GM19193 (cell line): ENCODE measurements around the gene NCOA3.

ENCODE experiments used
- POLR2A ChIP-seq: IDR thresholded peaks from 4 replicates; pipeline ENCODE4 v1.6.1; 2011; ENCODE audit not compliant: insufficient read depth, insufficient read length; ENCODE audit errors: extremely low read depth

NCOA3 gene

DNA sequence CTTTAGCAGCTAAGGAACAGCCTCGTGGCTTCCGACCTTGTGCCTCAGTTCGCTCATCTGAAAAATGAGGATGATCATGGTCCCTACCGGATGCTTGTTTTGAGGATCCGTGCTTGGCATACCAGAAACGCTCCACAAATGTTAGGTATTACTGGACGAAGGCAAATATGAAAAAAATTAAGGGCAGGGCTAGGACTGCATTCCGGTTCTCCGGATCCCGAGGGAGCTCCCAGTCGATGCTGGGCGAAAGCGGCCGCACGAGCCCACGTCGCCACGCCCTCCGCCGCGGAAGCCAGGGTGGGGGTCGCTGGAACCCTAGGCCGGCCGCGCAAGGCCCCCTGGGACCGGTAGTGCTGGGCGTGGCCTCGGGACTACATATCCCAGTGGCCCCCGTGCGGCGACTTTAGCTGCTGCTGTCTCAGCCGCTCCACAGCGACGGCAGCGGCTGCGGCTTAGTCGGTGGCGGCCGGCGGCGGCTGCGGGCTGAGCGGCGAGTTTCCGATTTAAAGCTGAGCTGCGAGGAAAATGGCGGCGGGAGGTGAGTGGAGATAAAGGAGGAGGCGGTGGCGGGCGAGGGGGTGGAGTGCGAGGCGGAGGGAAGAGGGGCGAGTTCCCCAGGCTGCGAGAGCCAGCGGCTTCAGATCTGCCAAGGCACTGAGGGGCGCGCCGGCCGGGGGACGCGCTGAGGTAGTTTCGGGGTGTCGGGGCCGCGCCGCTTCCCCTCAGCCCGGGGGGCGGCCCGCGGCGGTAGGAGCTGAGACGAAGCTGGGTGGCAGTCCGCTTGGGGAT lies at the start of gene NCOA3:
NCOA3 (plus strand) TSS at position 406 of the 789 bp plus-strand sequence. CDS start 120,361 bp downstream, outside the sequence.
- peak; percentile 98 for TF ChIP-seq POLR2A

DNA sequence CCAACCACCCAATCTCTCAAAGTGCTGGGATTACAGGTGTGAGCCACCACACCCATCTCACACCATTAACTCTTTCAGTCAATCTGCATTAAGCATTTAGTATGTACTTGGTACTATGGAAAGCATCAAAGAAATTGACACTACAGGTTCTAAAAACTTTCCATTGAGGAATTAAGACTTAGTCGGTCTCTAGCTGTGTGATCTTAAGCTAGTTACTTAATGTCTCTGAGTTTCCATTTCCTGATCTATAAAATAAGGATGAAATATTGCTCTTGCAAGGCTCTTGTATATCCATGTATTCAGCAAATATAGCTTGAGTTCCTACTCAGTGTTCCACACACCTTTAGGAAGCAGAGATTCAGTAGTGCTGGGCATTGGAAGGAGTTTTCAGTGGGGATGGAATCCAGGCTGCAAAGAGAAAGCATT lies 48.9 kb upstream of the NCOA3 start:
- no peak for TF ChIP-seq POLR2A

- no peak for TF ChIP-seq POLR2A
Observed at GRCh38 chr20:47453167-47453782, 48.4 kb upstream of the NCOA3 start.

- TF ChIP-seq POLR2A, result no peak
Observed at GRCh38 chr20:47454298-47455132, 47.2 kb upstream of the NCOA3 start.

DNA sequence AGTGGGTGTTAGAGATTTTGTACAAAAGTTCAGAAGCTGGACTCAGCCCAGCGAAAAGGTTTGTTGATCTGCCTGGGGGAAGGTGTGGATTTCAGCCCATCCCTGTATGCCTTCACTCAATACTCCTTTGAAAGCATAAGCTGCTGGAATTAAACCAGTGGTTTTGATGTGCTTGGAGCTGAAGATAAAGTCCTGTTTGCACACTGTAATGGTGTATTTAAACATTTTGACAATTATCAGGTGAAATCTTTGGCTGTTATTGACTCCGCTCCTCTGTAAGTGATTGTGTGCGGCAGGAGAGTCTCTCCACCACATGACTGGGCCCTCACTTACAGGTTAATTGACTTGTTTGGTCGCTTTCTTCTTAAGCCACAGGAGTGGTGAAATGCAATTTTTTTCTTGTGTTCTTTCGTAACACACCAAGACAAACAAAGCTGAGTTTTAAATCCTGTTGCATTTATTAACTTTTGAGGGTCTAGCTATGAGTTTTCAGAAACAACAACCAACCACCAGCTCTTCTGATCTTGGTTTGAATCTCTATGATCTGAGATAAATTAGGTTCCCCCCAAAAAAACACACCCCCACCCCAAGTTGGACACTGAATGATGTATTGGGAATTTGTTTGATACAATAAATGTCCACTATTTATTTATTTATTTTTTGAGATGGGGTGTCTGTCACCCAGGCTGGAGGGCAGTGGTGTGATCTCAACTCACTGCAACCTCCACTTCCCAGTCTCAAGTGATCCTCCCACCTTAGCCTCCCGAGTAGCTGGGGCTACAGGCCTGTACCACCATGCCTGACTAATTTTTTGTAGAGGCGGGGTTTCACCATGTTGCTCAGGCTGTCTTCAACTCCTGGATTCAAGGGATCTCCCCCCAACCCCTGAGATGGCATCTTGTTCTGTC lies 46.3 kb upstream of the NCOA3 start:
- TF ChIP-seq POLR2A, result no peak

GRCh38 chr20:47456041-47456537 lies 45.6 kb upstream of the NCOA3 start:
- no peak for TF ChIP-seq POLR2A

GRCh38 chr20:47456952-47457724 lies 44.5 kb upstream of the NCOA3 start:
- no peak for TF ChIP-seq POLR2A

- no peak for TF ChIP-seq POLR2A
Observed at GRCh38 chr20:47459344-47460073, 42.2 kb upstream of the NCOA3 start.

- no peak for TF ChIP-seq POLR2A
Observed at GRCh38 chr20:47461120-47461685, 40.5 kb upstream of the NCOA3 start.

DNA sequence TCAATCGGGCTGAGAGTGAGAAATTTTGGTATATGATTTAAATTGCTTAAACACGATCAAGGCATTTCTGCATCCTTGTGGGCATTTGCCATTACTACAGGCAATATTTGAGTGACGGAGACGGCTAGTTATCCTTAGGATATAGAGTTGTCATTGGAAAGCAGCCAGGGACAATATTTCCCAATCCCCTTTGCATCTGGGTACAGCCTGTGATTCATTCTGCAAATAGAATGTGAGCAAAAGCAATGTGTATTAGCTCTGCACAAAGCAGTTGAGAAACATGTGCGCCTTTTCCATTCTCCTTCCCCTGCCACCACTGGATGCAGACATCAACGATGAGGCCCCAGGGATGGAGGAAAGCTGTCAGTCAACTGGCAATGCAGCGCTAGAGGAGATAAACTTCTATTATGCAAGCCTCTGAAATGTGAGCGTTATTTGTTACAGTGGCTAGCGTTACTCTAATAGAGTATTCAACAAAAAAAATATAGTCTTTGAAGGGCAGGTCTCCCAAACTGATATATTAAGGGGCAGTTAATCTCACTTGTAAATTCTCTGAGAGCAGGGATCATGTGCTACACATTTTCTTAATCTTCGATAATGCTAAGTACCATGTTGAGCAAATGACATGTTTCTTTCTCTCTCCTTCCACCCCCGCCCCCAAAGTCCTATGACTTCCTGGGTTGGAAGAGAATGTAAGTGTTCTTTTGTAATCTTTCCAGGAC lies 37.1 kb upstream of the NCOA3 start:
- no peak for TF ChIP-seq POLR2A

GRCh38 chr20:47465335-47466090 lies 36.2 kb upstream of the NCOA3 start:
- no peak for TF ChIP-seq POLR2A
